ENCODE results near the gene CIB4.

CIB4 gene

DNA sequence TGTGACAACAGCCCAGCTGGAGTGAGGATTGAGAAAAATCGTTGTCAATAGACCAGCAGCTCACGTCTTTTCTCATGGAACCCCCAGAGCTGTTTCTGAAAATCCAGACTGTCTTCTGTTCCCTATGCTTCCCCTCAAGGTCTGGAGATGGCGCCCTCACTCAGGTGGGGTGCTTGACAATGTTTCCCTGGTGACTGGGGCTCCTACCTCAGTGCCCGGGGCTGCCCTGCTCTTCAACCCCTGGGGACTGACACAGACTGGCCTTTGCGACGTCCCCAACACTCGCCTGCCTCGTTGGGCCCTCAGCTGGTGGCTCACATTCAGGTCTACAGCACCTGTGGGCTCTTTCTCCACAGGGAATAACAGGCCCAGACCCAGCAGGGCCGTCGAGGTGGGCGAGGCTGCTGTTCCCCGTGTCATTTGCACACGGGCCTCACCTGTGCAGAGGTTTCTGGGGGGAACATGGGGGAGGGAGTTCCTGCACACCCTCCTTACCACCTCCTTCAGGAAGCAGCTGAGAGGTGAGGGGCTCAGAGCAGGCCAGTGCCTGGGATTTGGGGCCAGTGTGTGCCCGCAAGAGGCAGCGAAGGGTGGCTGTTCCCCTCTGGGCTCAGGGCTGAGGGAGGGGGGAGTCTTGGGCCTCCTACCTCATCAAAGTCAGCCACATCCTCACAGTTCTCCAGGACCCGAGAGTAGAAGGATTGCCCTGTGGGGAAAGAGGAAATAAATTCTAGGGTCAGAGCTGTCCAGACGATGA, 103.9 kb downstream of the CIB4 start:
- TF ChIP-seq ZNF274 (IDR thresholded peaks at IDR 0.05; ENCODE audit: low read depth, low read length) = no peak

DNA sequence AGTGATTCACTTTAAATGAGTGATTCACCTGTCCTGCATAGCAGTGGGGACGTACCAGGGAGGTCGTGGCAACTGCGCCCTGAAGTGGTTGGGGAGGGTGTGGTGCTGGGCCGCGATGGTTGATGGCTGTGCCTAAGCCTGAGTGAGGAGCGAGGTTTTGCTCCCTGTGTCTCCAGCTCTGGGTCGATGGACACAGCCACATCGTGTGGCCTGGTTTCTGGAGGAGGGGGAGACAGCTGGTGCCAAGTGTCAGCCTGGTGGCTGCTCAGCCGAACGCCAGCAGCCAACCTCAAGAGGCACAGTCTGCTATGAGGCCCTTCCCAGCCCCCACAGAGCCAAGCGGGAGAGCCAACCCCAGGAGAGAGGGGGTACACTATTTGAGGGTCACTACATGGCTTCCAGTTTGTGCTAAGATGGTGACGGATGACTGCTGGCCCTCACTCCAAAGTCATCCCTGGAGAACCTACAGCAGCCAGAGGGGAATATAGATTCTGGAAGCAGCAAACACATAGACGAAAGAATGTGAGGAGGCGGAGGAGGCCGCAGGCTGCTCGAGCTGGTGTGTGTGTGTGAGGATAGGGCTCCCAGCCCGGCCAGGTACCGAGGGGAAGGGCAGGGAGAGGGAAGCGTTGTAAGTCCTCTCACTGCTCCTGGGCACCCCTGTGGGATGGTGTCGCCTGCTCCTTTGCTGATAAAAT, 104.6 kb downstream of the CIB4 start:
- TF ChIP-seq ZNF274 (IDR thresholded peaks at IDR 0.05; ENCODE audit: low read depth, low read length) = no peak
- no peak overlapping the region for H3K4me3 ChIP-seq (ENCODE audit: low read length)

More for the DNA sequence above, 103.9 kb downstream of the CIB4 start:
- H3K4me3 ChIP-seq (ENCODE audit: low read length) = no peak overlapping the region

DNA sequence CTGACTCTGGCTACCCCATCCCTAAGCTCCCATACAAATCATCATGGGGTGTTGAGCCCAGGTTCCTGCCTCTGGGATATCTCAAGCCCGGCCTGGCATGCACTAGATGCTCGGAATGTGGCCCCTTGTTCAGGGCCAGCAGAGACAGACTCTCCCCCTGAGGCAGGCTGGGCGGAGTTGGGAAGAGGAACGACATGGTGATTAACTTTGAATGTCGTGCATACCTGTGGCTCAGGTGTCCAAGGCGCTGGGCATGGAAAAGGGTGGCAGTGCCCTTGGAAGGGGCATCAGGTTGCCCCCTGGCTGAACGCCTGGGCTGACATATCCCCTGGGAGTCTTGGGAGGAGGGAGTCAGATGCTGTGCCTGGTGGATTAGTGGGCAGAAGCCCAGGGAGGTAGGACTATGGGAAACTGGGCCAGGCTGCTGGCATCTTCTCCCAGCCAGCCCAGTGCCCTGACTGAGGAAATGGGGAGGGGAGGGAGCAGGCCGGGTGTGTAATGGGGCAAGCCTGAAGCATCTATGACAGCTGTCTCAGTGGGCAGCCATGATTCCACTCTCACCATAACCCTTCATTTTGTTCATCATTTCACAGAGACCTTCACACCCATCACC, 105.4 kb downstream of the CIB4 start:
- no peak overlapping the region for H3K4me3 ChIP-seq (ENCODE audit: low read length)
- TF ChIP-seq ZNF274 (IDR thresholded peaks at IDR 0.05; ENCODE audit: low read depth, low read length) = no peak

DNA sequence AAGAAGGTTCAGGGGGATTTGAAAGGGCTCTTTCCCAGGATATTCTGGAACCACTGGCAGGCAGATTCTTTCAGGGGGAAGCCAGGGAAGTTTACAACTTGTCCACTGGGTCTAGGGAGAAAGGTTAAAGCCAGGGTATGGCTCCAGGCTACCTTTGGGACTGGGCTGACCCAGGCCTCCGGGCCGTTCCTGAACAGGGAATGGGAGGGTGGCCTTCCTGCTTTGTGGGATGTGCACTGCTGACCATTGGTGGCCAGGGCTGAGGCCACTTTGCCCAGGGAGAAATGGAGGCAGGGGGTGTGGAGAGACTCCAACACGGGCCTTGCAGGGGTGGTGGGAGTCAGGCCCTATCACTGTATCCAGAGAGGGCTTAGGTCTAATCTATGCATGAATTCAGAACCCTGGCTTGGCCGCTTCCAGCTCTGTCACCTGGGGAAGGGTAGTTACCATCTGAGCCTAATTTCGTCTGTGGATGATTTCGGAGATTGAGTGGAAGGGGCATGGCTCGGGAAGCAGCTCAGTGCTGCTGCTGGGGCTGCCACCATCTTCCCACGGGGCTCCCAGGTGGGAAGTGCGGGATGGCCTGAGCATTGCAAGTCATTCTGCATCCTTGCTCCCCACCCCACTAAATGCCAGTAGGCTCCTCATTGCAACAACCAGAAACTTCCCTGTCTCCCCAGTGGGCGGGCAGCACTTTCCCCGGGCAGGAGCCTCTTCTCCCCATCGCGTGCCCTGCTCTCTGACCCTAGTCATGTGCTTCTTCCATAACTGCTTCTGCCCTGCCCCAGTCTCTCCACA, 106.1 kb downstream of the CIB4 start:
- no peak for TF ChIP-seq ZNF274 (IDR thresholded peaks at IDR 0.05; ENCODE audit: low read depth, low read length)
- H3K4me3 ChIP-seq (ENCODE audit: low read length) = no peak overlapping the region

DNA sequence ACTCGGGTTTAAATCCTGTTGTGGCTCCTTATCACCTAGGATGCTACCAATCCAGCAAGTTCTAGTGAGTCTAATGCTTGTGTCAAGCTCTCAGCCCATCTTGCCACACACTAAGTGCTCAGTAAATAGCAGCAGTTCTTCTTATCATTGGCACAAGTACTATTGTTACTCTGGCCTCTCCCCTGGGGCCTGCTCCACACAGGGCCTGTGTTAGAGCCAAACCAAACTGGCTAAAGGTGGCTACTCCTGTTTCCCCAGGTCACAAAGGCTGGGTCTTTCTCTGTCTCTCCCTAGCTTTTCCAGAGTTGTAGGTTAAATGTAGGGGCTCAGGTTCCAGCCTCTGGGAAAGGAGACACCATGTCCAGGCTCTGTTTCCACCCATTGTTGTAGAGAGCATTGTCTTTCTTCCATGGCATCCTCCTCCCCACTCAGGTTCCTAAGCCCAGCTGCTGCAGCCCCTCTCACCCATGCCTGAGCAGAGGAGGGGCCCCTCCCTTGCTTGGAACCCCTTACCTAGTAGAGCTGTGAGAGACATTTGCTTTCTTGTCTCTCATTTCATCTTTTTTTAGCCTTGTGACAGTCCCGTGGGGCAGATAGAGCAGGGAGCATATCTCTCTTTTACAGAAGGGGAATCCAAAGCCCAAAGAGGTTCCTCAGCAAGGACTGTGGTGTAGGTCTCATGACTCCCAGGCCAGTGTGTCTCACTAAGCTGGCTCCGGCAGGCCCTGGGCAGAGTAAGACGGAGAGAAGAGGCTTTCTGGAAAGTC, 106.9 kb downstream of the CIB4 start:
- no peak overlapping the region for H3K4me3 ChIP-seq (ENCODE audit: low read length)
- no peak for TF ChIP-seq ZNF274 (IDR thresholded peaks at IDR 0.05; ENCODE audit: low read depth, low read length)

DNA sequence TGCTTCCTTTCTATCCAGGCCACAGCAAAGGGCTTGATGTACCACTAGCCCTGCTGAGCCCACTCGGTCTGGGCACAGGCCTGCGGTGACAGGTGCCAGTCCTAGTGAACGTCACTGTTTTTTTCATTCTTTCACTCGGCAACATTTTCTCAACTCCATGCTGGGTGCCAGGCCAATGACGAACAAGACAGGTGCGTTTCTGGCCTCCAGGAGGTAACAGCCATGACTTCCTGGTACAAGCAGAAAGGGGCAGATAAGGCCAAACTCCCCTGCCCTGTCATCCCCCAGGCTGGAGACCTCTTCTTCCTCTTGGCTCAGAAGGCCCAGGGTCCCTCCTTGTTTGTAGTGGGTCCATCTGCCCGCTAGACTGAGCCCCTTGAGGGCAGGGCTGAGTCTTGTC, 107.5 kb downstream of the CIB4 start:
- no peak for TF ChIP-seq ZNF274 (IDR thresholded peaks at IDR 0.05; ENCODE audit: low read depth, low read length)

DNA sequence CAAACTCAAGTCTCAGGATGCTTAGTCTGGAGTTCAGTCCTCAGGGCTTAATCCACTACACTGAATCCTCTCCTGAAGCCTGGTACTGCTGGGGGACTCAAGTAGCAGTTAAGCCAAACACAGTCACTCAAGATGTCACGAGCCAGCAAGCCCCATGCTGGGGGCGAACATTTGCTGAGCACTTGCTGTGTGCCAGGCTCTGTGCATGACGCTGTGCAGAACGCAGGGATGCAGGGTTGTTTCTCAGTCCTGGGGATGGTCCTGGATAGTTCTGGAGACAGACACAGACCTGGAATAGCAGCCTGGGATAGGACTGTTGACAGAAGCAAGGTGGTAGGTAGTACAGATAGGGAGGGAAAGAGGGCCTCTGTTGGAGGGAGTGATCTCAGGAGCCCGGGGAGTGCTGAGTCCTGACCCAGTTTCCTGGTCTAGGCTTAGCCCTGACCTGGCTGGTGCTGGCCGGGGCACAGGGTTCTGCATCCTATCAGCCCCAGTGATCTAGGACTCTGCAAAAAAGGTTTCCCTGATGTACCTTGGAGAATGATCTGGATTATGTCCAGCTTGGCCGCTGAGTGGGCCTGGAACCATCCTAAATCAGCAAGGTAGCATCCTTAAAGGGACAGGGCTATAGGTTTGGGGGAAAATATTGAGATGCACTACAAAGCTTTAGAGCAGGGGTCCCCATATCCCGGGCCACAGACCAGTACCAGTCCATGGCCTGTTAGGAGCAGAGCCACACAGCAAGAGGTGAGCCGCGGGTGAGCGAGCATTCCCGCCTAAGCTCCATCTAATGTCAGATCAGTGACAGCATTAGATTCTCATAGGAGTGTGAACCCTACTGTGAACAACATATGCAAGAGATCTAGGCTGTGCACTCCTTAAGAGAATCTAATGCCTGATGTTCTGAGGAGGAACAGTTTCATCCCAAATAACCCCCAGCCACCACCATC, 108.6 kb downstream of the CIB4 start:
- TF ChIP-seq ZNF274 (IDR thresholded peaks at IDR 0.05; ENCODE audit: low read depth, low read length) = no peak

More for the DNA sequence above, 107.5 kb downstream of the CIB4 start:
- no peak overlapping the region for H3K4me3 ChIP-seq (ENCODE audit: low read length)

More for the DNA sequence above, 108.6 kb downstream of the CIB4 start:
- no peak overlapping the region for H3K4me3 ChIP-seq (ENCODE audit: low read length)

All from GM08714 (cell line).